Kidney tubule cell (primary cell): ENCODE data around the gene SUMO1.
"Not testable (repeated sequence)": the region's sequence is repeated elsewhere in the genome, so short reads cannot be mapped to it uniquely, and the experiment has no call there.

Experiments used
- DNase-seq: peaks from one replicate; pipeline ENCODE4 v3.0.0-alpha.2; 2018; ENCODE audit warnings: low spot score

SUMO1 gene

GRCh38 chr2:202238234-202239197, at the start of gene SUMO1:
Gene SUMO1, minus strand, starts transcription at chr2:202238597. Its CDS starts 146 bp downstream, at chr2:202238451.
- peak; percentile 87 for DNase-seq

- no peak for DNase-seq
Observed at GRCh38 chr2:202286595-202286994, 48.2 kb upstream of the SUMO1 start.

- DNase-seq: peak; percentile 49
Observed at GRCh38 chr2:202278944-202279343, 40.5 kb upstream of the SUMO1 start.

GRCh38 chr2:202278036-202278760, 39.8 kb upstream of the SUMO1 start:
- peak; percentile 51 for DNase-seq

GRCh38 chr2:202276078-202276720, 37.8 kb upstream of the SUMO1 start:
- peak; percentile 59 for DNase-seq

- no peak for DNase-seq
Observed at GRCh38 chr2:202270487-202270886, 32.1 kb upstream of the SUMO1 start.

GRCh38 chr2:202269585-202269984, 31.2 kb upstream of the SUMO1 start:
- no peak for DNase-seq

- peak; percentile 19 for DNase-seq
Observed at GRCh38 chr2:202267495-202267894, 29.1 kb upstream of the SUMO1 start.

GRCh38 chr2:202265467-202266277, 27.3 kb upstream of the SUMO1 start, which contains the start of gene NOP58:
Gene NOP58, plus strand, starts transcription at chr2:202265763. Its CDS starts 179 bp downstream, at chr2:202265942.
- peak; percentile 95 for DNase-seq

GRCh38 chr2:202261531-202261930, 23.1 kb upstream of the SUMO1 start:
- peak; percentile 50 for DNase-seq

- DNase-seq: no peak
Observed at GRCh38 chr2:202251494-202251893, 13.1 kb upstream of the SUMO1 start.

- peak; percentile 64 for DNase-seq
Observed at GRCh38 chr2:202249521-202250253, 11.3 kb upstream of the SUMO1 start.

GRCh38 chr2:202247710-202248109, 9.3 kb upstream of the SUMO1 start:
- DNase-seq: not testable (repeated sequence)

- DNase-seq: peak; percentile 51
Observed at GRCh38 chr2:202237787-202238233, 587 bp downstream of the SUMO1 start.

GRCh38 chr2:202221873-202222272, 16.5 kb downstream of the SUMO1 start:
- peak; percentile 17 for DNase-seq

GRCh38 chr2:202215179-202215578, 23.2 kb downstream of the SUMO1 start:
- no peak for DNase-seq

- DNase-seq: no peak
Observed at GRCh38 chr2:202208526-202208925, 29.9 kb downstream of the SUMO1 start.

GRCh38 chr2:202204855-202205254, 33.5 kb downstream of the SUMO1 start:
- DNase-seq: no peak

- DNase-seq: no peak
Observed at GRCh38 chr2:202203348-202203747, 35.0 kb downstream of the SUMO1 start.
